B cell (primary cell): ENCODE data around the gene GPR15LG. TPM values are rescaled to one million over a fixed set of nuclear protein-coding genes. Genes with fewer than 3 reads are reported as not detected.

ENCODE experiments used
- ATAC-seq: fragments of 200-7000 bp; cut with Tn5 transposase; one replicate; pipeline ENCODE4 v1.10.0; 2021; ENCODE audit warnings: low read depth, mild to moderate bottlenecking, moderate number of reproducible peaks, moderate library complexity
- CTCF ChIA-PET: fragments of 350-600 bp; sonication (Branson Sonifier 250); formaldehyde crosslinking; loops from one replicate; lab custom pipeline; 2021; ENCODE audit warnings: antibody characterized with exemption, inconsistent platforms; lab: Charles Lee
- POLR2A ChIA-PET: fragments of 350-600 bp; sonication (Branson Sonifier 250); formaldehyde crosslinking; loops from one replicate; lab custom pipeline; 2021; ENCODE audit warnings: antibody characterized with exemption; lab: Charles Lee
- DNase-seq: peaks from one replicate; pipeline ENCODE4 v3.0.0; 2013
- H2AFZ ChIP-seq: 2 replicates; pipeline ENCODE4 v1.6.1; 2012; ENCODE audit warnings: mild to moderate bottlenecking, low read depth, low read length; ENCODE audit not compliant: insufficient read depth, poor library complexity, severe bottlenecking
- H3K27ac ChIP-seq, 2 donors: 1 replicate in 1 of 2; 2 replicates in 1 of 2; pipeline ENCODE4 v1.5.1; 2012 to 2013; ENCODE audit warnings: low read length in 2 of 2, mild to moderate bottlenecking in 2 of 2, moderate library complexity in 1 of 2
- H3K27me3 ChIP-seq, 4 experiments: fragments of 200-600 bp in 1 of 4; sonication (generic) in 1 of 4; replicated peaks in 1 of 4; 1 replicate in 2 of 4; 2 replicates in 2 of 4; pipeline versions ENCODE4 v1.6.1 to v1.7.0; 2013 to 2016; ENCODE audit warnings: low read length in 3 of 4, mild to moderate bottlenecking in 2 of 4, mixed read lengths in 1 of 4, moderate library complexity in 1 of 4; ENCODE audit not compliant: insufficient read depth in 4 of 4, control insufficient read depth in 3 of 4; ENCODE audit errors: control extremely low read depth in 1 of 4
- H3K36me3 ChIP-seq, 2 experiments: replicated peaks in 1 of 2; 1 replicate in 1 of 2; 2 replicates in 1 of 2; pipeline versions ENCODE4 v1.6.1 to v1.7.1; 2013; ENCODE audit warnings: low read length in 1 of 2; ENCODE audit not compliant: insufficient read depth in 2 of 2, control insufficient read depth in 1 of 2; ENCODE audit errors: control extremely low read depth in 1 of 2, extremely low read depth in 1 of 2
- H3K4me1 ChIP-seq, 2 donors: fragments of 200-600 bp in 1 of 2; sonication (generic) in 1 of 2; 1 replicate in 1 of 2; 2 replicates in 1 of 2; pipeline versions ENCODE4 v1.5.1 to v1.6.1; 2013 to 2017; ENCODE audit warnings: low read length in 2 of 2; ENCODE audit not compliant: control insufficient read depth in 2 of 2, insufficient read depth in 2 of 2
- H3K4me2 ChIP-seq: replicated peaks from 2 replicates; pipeline ENCODE3; 2012; ENCODE audit warnings: mild to moderate bottlenecking, low read depth, low read length; ENCODE audit not compliant: poor library complexity, severe bottlenecking
- H3K4me3 ChIP-seq, 5 experiments: fragments of 200-600 bp in 1 of 5; sonication (generic) in 1 of 5; 1 replicate in 3 of 5; 2 replicates in 2 of 5; pipeline versions ENCODE4 v1.5.1 to v1.7.0; 2011 to 2016; ENCODE audit warnings: low read length in 4 of 5, mild to moderate bottlenecking in 4 of 5, low read depth in 2 of 5, control low read depth in 1 of 5, moderate library complexity in 1 of 5; ENCODE audit not compliant: insufficient read depth in 1 of 5; ENCODE audit errors: control extremely low read depth in 1 of 5, extremely low read depth in 1 of 5
- H3K79me2 ChIP-seq: fragments of 200-600 bp; sonication (generic); one replicate; pipeline ENCODE4 v1.6.0; 2016; ENCODE audit warnings: low read length; ENCODE audit not compliant: control insufficient read depth, insufficient read depth
- H3K9ac ChIP-seq: fragments of 200-600 bp; sonication (generic); 2 replicates; pipeline ENCODE4 v1.6.1; 2017; ENCODE audit warnings: mild to moderate bottlenecking, low read length, moderate library complexity
- H3K9me3 ChIP-seq, 3 donors: one replicate each; pipeline versions ENCODE4 v1.6.1 to v1.7.1; 2013; ENCODE audit warnings: low read length in 2 of 3; ENCODE audit not compliant: control insufficient read depth in 2 of 3, insufficient read depth in 1 of 3; ENCODE audit errors: control extremely low read depth in 1 of 3
- H4K20me1 ChIP-seq: 2 replicates; pipeline ENCODE4 v1.6.0; 2012; ENCODE audit warnings: mild to moderate bottlenecking, low read length; ENCODE audit not compliant: insufficient read depth, control insufficient read depth, poor library complexity, severe bottlenecking
- H3K27ac Mint-ChIP-seq: one replicate; pipeline ENCODE4 v1.8.0; 2021; ENCODE audit warnings: mixed read lengths
- H3K27me3 Mint-ChIP-seq: one replicate; pipeline ENCODE4 v1.8.0; 2021; ENCODE audit warnings: mixed read lengths
- H3K4me1 Mint-ChIP-seq: one replicate; pipeline ENCODE4 v1.8.0; 2021; ENCODE audit warnings: mixed read lengths
- H3K4me3 Mint-ChIP-seq: one replicate; pipeline ENCODE4 v1.8.0; 2021; ENCODE audit warnings: mixed read lengths
- H3K9me3 Mint-ChIP-seq: one replicate; pipeline ENCODE4 v1.8.0; 2022; ENCODE audit warnings: mixed read lengths; ENCODE audit not compliant: insufficient read depth
- CTCF ChIP-seq: fragments of 200-600 bp; IDR thresholded peaks from one replicate; pipeline ENCODE4 v1.8.0; 2022; ENCODE audit warnings: antibody characterized with exemption, mild to moderate bottlenecking
- EZH2 ChIP-seq: IDR thresholded peaks from 2 replicates; pipeline ENCODE4 v1.6.1; 2012; ENCODE audit warnings: borderline replicate concordance, low read depth, mild to moderate bottlenecking, moderate library complexity, low read length; ENCODE audit not compliant: insufficient read depth, poor library complexity, severe bottlenecking
- WGBS: methylation state at CpG from one replicate; pipeline ENCODE4 v1.1.5; 2013; ENCODE audit warnings: missing lambda C conversion rate; ENCODE audit not compliant: insufficient coverage; 5-methylcytosine and 5-hydroxymethylcytosine counted together
- intact Hi-C: fragments of 100-400 bp; cut with micrococcal nuclease; formaldehyde crosslinking; loops from one replicate; pipeline ENCODE4 v1.10.0; 2022
- polyA plus RNA-seq: library from polyadenylated mRNA; depleted of rRNA; stranded (reverse); fragments of >200 nt; gene quantifications from 2 replicates; pipeline ENCODE4 v1.2.3, GENCODE V29; 2012
- total RNA-seq, 2 donors: library from RNA; stranded (reverse); fragments of 120-200 nt in 1 of 2; gene quantifications; 1 replicate in 1 of 2; 2 replicates in 1 of 2; pipeline versions ENCODE4 v1.2.3 to v1.2.4, GENCODE V29; 2013 to 2022

The GPR15LG gene
- total and polyA plus RNA-seq, 2 donors (not counting 1 experiment from before 2014, with no cell fraction given), result not detected

- peaks cover 8% of the 10 kb centered on the region for H3K4me1 Mint-ChIP-seq
- intact Hi-C loops, result no loop called here
- Histone ChIP-seq H3K79me2 (no peaks in the 10 kb centered on the region), H3K4me1 (peaks cover 14 to 15% of the 10 kb centered on the region in 2 donors), H3K9ac (peak within 1 kb of the TSS; percentile 56), H4K20me1 (no peaks in the 10 kb centered on the region), H3K9me3 (peaks cover 0 to 5% (median 0%) of the 10 kb centered on the region in 3 donors), H3K36me3 (no peaks in the 10 kb centered on the region), H3K27me3 (peaks cover 0 to 49% (median 24%) of the 10 kb centered on the region in 4 experiments), H3K4me2 (peak within 1 kb of the TSS; percentile 87), H3K27ac (no peak within 1 kb of the TSS), H2AFZ (peak within 1 kb of the TSS; percentile 72), H3K4me3 (peak within 1 kb of the TSS in 4 of 5 experiments; percentile 11 to 51 (median 40))
- H3K27me3 Mint-ChIP-seq, result peaks cover 45% of the 10 kb centered on the region
- DNase-seq, result peak; percentile 62
- ChIA-PET POLR2A (interaction anchor here (0.6 kb wide), 1 partner anchor 20 kb away, joined by 3 read pairs; no protein-coding TSS in a partner anchor), CTCF (interaction anchor here (1.4 to 1.8 kb wide), 3 partner anchors 9 to 46 kb away, joined by 3 to 7 read pairs (median 4); no protein-coding TSS in a partner anchor)
- H3K27ac Mint-ChIP-seq, result no peak within 1 kb of the TSS
- peak within 1 kb of the TSS; percentile 78 for H3K4me3 Mint-ChIP-seq
- ATAC-seq, result peak; percentile 87
- no peaks in the 10 kb centered on the region for H3K9me3 Mint-ChIP-seq
- TF ChIP-seq CTCF (no peak), EZH2 (no peak)
- 1% methylated on average over 61 of the region's 61 CpGs for WGBS
Observed at GRCh38 chr10:84194424-84195043, 20.9 kb downstream of the GPR15LG start, which contains the start of gene CDHR1. Gene CDHR1, plus strand, starts transcription at chr10:84194537. Its CDS starts 224 bp downstream, at chr10:84194761.
